ENCODE results near the gene MAST4. TPM values are rescaled to one million over a fixed set of nuclear protein-coding genes. Genes with fewer than 3 reads are reported as not detected.
A peak's percentile ranks its signal among the peaks of the same experiment; 100 is the strongest.
"Not testable (repeated sequence)": the region's sequence is repeated elsewhere in the genome, so short reads cannot be mapped to it uniquely, and the experiment has no call there.

MAST4 gene
- total RNA-seq, 1 donor from 2014 or later: 38.3 TPM

DNA sequence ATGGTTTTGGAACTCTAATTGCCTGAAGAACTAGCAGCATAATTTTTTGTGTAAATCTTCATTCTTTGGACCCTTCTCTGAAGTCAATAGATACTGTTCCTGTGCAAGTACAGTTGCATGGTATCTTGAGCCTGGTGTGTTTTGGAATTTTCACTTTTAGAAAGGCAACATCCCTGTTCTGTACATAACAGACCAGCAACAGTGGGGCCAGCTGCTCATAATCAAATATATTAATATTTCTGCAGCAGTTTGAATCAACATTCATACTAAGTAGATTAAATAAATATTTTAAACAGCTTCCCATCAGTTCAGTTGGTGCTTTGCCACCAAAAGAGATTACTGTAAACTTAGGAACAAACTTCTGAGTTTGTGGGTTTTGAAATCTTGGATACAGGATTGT lies 502.5 kb downstream of the MAST4 start:
- DNase-seq: no peak

DNA sequence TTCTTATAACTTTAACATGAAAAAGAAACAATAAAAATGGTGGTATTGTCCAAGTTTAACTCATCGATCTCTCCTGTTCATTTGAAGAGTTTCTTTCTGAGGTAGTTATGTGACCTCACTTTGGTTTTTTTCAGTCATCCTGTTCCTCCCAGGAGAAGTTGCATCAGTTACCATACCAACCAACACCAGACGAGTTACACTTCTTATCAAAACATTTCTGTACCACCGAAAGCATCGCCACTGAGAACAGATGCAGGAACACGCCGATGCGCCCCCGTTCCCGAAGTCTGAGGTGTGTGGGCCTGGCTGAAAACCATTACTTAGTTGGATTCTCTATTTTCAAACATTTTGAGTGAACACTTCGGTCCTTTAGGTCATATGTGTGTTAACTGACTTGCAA lies 504.1 kb downstream of the MAST4 start:
- no peak for DNase-seq

DNA sequence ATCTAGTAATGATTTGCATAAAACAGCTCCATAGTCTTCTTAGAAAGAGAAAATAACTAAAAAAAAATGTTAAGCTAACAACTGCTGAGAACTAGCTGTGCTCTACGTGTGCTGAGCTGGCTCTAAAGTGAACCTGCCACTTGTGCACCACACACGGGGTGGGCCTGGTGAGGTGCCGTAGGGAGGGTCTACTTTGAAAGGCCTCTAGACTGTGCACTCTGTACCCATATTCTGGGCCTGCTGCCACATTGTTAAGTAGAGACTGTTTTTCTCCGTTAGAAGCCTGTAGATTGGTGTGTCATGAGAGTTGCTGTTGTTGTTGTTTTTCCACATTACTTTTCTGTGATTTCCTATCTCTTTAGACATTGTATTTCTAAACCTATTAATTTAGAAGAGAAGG lies 506.5 kb downstream of the MAST4 start:
- DNase-seq: no peak

DNA sequence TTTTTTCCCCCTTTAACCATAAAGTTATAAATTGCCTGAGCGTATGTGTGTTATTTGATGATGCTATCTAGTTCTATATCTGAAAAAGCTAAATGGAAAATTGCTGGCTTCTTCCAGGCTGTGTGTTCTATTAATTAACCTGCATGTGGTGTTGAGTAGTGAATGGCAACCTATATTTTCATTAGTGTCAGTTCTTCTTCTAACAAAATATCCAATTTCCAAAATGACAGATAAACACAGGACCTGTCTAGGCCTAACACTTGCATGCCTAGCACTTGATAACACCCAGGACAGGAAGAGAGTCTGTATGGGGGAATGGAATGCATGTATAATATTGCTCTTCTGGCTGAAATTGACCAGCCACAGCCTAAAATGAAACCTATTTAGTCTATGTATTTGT lies 508.7 kb downstream of the MAST4 start:
- no peak for DNase-seq

DNA sequence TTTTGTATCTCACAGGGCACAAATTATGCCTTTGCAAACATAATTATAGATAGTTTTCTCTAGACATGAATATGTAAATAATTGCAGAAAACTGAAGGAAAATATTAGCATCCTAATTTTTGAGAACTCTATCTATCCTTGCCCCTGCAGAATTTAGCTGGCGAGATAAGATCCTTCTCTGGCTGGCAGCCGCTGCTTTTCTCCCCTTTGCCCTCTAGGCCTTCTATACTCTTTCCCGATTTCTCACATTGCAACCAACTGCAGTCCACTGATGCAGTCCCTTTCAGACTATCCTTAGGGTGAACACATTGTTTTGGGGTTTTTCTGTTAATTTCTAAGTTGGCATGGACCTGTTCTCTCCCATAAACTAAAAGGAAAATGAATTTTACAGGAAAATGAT lies 509.1 kb downstream of the MAST4 start:
- DNase-seq: no peak

DNA sequence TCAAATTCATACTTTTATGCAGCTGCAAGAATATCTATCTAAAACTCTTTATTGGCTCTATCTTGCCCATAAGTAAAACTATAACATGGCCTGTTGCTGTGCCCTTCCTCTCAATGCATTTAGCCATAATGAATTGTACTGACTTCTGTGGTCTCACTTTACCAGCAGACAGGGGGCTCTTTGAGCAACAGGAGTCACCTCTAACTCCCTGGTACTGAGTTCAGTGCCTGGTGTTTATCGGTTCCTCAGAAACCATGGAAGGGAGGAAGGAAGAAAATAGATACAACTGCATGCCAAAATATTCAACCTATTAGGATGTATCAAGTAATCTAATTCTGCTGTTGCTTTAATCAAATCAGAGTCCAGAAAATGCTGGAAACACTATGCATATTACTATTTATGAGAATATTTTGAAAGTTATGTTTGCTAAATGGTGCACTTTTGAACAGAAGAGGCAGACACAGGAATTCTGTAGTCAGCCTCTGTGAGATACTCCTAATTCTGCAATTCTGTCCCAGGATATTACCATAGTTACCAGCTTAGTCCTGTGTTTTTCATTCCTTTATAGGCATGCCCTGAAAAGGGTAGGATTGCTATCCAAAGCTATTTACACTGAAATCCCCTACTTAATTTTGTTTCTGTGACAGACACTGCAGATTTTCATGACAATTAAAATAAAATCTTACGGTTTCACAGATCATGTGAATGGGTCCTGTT lies 510.6 kb downstream of the MAST4 start:
- DNase-seq: no peak

DNA sequence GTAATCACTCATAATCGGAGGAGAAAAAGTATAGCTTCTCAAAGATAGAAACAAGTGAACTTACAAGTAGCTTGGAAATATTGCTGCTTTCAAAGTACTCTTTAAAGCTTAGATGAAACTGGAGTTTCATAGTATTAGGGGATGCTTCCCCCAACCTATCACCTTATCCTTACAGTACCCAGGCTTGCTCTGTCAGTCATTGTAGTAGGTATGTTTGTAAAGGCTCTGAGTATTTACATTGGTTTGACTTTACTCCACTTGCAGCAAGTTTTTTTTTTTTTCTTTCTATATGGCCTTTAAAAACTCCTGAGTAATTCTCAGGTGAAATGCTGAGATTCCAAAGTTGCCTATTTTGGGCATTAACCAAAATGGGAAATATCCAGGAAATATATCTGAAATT lies 515.6 kb downstream of the MAST4 start:
- no peak for DNase-seq

DNA sequence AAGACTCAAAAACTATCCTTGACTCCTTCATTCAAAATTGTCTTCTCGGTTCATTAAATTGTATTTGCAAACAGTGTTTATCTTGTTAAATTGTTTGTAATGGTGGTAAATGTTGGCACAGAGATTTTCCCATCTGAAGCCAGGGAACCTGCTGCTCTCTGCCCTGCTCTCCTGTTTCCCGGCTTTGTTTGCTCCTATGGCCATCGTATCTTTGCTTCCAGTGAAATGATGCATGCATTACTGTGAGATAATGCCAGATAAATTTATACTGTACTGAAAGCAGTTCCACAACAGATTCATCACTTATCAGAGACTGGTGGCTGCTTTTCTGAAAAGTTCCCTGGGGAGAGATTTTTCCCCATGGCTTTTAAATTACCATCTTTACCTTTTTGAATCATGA lies 519.1 kb downstream of the MAST4 start:
- DNase-seq: no peak

DNA sequence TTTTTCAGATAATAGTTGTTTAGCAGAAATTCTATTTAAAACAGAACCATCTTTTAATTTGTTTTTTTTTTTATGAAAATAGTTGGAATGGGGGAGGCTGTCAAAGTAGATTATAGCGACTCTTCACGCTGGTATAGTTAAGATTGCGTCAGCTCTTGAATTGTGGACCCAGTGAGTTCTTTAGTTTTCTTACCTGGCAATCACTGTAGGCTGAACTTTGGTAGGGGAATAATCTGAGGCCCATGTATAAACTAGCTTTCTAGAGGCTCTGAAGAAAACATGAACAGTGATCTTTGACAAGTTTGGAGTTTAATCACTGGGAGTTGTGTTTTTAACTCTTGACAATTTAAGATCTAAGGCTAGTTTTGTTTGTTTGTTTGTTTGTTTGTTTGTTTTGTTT lies 519.6 kb downstream of the MAST4 start:
- no peak for DNase-seq

DNA sequence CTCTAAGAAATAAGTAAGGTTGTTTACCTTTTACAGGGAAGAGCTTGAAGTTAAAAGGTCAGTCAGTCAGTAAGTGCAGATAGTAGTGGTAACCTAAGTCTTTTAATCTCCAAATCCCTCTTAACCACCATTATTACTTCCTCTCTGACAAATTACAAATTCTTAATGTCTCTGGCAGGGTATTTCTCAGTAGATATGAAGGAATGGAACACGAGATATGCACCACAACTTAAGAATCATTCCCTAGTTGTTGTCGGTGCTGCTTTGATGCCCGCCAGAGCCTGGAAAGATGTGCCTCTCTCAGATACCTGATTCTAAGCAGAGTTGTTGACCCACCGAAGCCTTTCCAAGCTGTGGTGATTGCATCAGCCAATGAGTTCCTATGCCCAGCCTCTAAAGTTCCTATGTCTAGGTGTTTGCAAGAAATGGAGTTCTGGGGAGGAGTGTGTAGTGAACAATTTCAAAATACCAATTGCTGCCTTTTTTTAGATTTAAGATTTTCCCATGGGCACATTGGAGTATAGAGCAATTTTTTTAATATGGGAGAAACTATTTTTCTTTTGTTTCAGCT lies 521.9 kb downstream of the MAST4 start:
- no peak for DNase-seq

DNA sequence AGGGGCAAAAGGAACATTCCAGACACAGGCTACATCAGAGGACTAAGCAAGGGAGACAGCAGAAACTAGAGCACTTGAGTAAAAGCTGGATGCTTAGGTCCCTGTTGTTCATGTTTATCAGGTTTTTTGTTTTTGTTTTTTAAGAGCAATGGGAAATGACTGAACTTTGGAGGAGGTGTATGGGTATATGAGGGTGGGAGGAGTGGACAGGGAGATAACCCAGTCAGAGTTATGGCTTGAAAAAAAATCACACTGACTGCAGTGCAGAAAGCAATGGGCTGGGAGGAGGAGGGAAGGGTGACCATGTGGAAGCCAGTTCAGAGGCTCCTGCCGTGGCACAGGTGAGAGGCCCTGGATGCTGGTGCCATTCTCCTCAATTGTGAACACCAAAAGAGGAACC lies 522.8 kb downstream of the MAST4 start:
- no peak for DNase-seq

DNA sequence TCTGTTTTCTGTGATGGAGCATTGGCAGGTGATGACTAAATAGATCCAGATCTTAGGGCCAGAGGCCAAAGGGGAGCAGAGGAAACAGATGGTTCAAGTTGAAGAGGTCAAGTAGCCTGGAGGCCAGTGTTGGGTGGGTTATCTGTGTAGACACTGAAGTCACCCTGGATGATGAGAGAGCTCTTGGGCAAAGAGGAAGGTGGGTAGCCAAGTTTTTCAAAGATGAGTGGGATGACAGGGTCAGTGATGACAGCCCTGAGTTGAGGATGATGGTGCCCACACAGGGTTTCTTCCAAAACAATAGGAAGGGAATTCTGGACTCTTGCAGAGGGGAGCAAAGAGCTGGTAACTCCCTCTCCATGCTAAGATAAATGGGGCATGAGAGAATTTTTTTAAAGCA lies 523.8 kb downstream of the MAST4 start:
- peak; percentile 21 for DNase-seq

DNA sequence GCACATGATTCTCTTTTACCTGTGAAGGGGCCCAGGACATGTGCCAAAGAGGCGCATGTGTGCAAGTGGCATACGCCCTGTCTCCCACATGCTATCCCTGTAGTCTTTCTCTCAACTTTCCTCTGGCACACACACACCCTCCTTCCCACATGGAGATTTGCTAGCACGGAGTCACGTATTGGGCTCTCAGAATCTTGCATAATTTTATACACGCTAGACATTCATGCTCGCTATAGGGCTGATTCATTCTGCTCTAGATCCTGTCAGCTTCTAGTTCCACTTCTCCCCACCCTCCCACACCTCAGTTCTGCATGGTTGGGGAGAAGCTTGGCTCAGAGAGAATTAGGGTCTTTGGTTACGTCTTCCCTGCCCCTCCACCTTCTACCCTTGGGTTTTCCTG lies 527.6 kb downstream of the MAST4 start:
- DNase-seq: no peak

DNA sequence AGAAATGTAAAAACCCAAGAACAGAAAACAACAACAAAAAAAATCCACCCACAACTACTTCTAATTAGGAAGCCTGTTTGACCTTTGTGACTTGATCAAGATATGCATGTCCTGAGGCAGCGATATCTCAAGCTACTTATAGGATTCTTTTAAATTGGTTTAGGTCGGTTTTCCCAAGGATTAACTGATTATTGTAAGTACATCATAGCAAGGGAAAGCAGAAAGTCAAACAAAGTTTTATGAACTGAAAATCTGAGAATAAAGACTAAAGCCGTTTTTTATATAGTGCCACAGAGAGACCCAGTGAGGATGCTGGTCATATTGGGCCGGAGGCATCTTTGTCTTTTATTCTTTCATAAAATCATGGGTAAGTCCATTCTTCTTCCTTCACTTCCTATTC lies 528.4 kb downstream of the MAST4 start:
- DNase-seq: no peak

DNA sequence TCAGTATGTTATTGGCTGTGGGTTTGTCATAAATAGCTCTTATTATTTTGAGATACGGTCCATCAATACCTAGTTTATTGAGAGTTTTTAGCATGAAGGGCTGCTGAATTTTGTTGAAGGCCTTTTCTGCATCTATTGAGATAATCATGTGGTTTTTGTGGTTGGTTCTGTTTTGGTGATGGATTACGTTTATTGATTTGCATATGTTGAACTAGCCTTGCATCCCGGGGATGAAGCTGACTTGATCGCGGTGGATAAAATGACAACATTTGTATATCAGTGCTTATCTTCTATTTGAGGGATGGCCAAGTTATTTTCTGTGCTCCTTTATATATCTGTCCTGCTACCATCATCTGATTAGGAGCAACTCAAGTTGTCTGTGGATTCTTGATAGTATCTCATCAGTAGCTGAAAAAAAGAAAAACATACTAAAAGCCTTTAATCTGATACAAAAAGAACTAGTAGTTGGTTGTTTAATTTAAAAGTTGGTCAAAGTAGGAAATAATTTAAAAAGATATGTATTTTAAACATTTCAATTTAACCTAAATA lies 531.2 kb downstream of the MAST4 start:
- DNase-seq: not testable (repeated sequence)

DNA sequence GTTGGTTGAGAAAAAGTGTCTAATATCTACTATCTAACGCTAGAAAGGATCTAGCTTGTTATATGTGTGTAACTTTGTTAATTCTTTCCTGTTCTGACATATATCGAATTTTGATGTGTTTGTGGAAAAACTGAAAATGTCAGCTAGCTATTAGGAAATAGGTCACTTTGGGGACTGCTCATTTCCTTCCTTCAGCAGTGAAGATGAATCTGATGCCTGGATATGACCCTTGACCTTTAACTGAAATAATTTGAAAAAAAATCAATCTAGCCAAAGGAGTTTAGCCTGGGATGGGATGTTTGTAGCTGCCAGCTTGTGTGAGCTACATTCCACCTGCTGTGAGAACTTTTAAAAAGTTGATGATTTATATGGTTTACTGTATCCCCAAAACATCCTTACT lies 533.6 kb downstream of the MAST4 start:
- no peak for DNase-seq

DNA sequence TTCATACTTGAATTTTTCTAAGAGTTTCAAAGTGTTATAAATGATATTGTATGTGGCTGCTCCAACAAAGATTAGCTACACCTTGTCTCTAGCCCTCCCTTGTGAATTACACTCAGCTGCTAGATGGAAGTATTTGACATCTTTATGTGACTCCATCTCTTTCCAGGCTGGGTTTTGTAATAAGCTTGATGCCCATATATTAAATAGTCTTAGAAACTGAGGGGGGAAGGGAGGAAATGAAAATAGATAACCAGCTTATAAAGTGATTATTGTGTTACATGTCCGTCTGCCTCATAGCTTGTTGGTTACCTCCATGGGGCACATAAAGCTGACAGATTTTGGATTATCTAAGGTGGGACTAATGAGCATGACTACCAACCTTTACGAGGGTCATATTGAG lies 537.0 kb downstream of the MAST4 start:
- DNase-seq: no peak

DNA sequence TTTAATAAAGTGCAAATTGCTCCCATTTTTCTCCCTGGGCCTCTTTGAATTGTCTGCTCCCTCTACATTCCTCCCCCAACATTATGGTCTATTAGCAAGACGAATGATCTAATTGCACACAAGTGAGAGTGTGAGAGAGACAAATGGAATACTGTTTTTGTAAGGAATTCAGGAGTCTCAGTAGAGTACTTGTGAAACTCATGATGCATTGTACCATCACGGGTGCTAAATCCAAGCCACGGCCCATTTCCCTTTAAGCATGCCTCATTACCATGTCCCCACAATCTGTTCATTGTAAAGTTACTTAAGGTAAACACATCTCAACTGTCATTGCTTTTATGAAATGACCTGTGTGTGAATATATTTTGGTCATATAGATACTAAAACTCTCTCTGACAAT lies 537.6 kb downstream of the MAST4 start:
- no peak for DNase-seq

DNA sequence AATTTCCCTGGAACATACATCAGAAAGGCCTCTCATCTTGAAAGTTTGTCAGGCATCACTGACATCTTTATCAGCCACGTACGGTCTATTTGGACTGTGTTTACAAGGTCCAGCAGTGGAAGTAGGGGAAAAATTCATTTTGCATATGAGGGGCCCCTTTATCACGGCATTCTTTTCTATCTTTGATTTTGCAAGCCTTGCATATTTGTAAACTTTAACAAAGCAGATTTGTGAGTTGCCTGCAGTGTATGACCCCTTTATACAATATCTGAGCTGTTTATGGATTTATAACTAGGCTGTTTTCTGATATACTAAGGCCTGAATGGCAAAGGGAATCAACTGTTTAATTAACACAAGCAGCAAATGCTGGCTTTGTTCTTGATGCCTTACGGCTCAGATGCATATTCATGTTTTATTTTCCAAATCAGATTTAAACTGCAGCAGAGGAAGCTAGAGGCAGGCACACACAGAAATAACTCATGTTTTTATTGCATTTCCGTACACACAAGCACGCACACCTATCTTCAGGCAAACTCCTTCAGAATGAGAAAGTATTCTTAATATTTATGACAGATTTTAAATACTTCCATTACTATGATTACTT lies 539.3 kb downstream of the MAST4 start:
- DNase-seq: no peak

DNA sequence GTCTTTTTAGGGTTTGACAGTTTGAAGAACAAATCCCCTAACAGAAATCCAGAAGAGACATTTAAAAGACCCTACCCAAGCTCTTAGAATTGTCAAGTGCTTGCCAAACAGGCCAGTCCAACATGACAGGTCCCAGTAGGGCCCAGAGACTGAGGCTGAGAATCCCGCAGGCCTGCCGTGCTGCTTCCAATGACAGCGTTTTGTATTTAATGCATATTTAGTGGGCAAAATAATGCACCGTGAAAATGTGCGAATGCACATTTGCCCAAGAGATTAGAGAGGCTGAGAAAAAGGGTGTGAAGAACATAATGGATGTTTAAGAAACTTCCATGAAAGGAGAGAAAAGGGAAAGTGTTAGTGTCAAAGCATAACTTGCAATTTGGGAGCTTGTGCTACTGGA lies 542.8 kb downstream of the MAST4 start:
- DNase-seq: no peak

DNA sequence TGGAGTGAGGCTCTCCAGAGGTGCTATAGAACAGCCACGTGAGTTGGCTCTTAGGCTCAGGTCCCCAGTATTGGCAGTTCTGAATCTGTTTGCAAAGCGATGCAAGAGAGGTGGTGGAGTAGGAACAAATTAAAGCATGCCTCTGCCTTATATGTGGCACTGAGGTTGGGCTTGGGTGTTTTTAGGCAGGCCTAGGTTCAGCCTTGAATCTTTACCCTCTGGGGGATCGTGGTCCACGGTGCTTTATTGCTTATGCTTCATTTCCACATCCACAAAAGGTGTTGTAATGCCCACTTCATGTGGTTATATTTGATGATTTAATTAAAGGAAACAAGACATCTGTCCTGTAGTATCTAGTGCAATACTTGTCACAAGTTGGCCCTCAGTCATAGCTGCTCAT lies 544.2 kb downstream of the MAST4 start:
- no peak for DNase-seq

DNA sequence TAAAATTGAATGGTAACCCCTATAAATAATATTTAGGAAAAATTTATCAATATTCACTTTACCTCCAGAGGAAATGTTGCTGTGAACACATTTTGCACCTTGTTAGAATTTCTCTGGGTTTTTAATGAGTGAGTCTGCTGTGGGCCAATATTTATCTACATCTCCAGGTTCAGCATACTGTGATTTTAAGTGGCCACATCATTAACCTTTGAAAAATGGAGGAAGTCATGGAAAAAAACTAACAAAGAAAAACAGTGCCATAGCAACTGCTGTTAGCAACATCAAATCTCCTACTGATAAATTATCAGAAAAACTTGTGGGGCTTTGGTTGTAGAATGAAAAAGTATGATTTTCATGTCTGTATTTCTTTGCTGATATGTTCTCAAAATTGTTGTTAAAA lies 545.5 kb downstream of the MAST4 start:
- no peak for DNase-seq

DNA sequence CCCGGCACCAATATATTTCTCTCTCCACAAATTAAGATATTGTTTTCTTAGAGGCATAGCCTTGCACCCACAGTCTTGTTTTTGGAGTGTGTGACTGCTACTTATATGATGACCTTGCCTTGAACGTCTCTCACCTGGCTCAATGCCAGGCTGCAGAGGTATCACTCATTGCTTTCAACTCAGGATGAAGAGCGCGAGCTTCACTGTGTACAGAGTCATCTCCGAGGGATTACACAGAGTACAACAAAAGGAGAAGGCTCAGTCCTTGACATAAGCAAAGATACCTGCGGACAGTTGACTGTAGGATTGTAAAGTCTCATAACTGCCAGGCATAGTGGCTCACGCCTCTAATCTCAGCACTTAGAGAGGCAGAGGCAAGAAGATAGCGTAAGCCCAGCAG lies 546.6 kb downstream of the MAST4 start:
- DNase-seq: no peak

DNA sequence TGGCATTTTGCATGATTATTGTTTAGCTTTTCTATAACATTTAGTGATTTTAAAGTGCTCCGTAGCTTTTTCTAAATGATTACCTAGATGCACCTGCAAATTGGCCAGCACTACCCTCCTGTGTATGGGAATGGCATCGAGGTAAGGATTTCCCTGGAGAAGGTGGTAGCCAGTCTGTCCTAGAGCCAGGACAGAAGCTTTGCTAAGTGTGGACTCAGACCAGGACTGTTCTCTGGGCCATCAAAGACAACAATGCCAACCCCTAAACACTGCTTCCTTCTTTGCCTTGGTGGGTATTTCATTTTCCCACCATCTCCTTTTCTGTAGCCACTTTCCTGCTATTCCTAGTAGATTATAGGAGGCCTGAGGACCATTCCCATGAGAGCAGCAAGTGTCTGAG lies 547.4 kb downstream of the MAST4 start:
- no peak for DNase-seq
